GM19240 (cell line): ENCODE results near the gene GALNT6.
"Not testable (repeated sequence)": the region's sequence is repeated elsewhere in the genome, so short reads cannot be mapped to it uniquely, and the experiment has no call there.

Experiments used
- DNase-seq: peaks from one replicate; pipeline ENCODE4 v3.0.0; 2011; ENCODE audit warnings: low spot score; ENCODE audit not compliant: insufficient read length

Gene GALNT6

GRCh38 chr12:51323317-51323960 lies 67.8 kb downstream of the GALNT6 start:
- no peak for DNase-seq

GRCh38 chr12:51322452-51322851 lies 68.8 kb downstream of the GALNT6 start:
- no peak for DNase-seq

GRCh38 chr12:51321882-51322281 lies 69.3 kb downstream of the GALNT6 start:
- no peak for DNase-seq

- no peak for DNase-seq
Observed at GRCh38 chr12:51320695-51321320, 70.4 kb downstream of the GALNT6 start.

- no peak for DNase-seq
Observed at GRCh38 chr12:51320311-51320694, 70.9 kb downstream of the GALNT6 start.

GRCh38 chr12:51318846-51319599 lies 72.2 kb downstream of the GALNT6 start:
- DNase-seq = no peak

GRCh38 chr12:51318057-51318806 lies 73.0 kb downstream of the GALNT6 start:
- DNase-seq = not testable (repeated sequence)

GRCh38 chr12:51311389-51311788 lies 79.8 kb downstream of the GALNT6 start:
- DNase-seq = no peak

- no peak for DNase-seq
Observed at GRCh38 chr12:51307655-51308593, 83.3 kb downstream of the GALNT6 start.

- DNase-seq = no peak
Observed at GRCh38 chr12:51306507-51306906, 84.7 kb downstream of the GALNT6 start.
